Chondrocyte (in vitro differentiated cells): ENCODE measurements around the gene SLC13A2. TPM values are rescaled to one million over a fixed set of nuclear protein-coding genes. Genes with fewer than 3 reads are reported as not detected.

ENCODE experiments used
- DNase-seq: peaks from one replicate; pipeline ENCODE4 v3.0.0; 2021; ENCODE audit warnings: mixed read lengths, low spot score
- H3K27ac Mint-ChIP-seq: one replicate; pipeline ENCODE4 v1.8.0; 2021; ENCODE audit warnings: mild to moderate bottlenecking, moderate library complexity, mixed read lengths; ENCODE audit not compliant: unreplicated experiment
- H3K27me3 Mint-ChIP-seq: 2 replicates; pipeline ENCODE4 v1.8.0; 2021; ENCODE audit warnings: low read depth, mixed read lengths
- H3K36me3 Mint-ChIP-seq: 2 replicates; pipeline ENCODE4 v1.8.0; 2021; ENCODE audit warnings: low read depth, mixed read lengths
- H3K4me1 Mint-ChIP-seq: 2 replicates; pipeline ENCODE4 v1.8.0; 2021; ENCODE audit warnings: low read depth, mild to moderate bottlenecking, mixed read lengths
- H3K4me3 Mint-ChIP-seq: one replicate; pipeline ENCODE4 v1.8.0; 2021; ENCODE audit warnings: mild to moderate bottlenecking, moderate library complexity, mixed read lengths; ENCODE audit not compliant: unreplicated experiment
- H3K9me3 Mint-ChIP-seq: 2 replicates; pipeline ENCODE4 v1.8.0; 2021; ENCODE audit warnings: low read depth, mixed read lengths
- total RNA-seq: library from RNA; stranded (reverse); gene quantifications from 3 replicates; pipeline ENCODE4 v1.2.1, GENCODE V29; 2021
- TF ChIP-seq, protein P1 (sequence below): fragments of 200-600 bp; sonication (generic); IDR thresholded peaks from 2 replicates; pipeline ENCODE4 v1.5.0; 2021; ENCODE audit warnings: antibody characterized with exemption, mild to moderate bottlenecking, moderate library complexity

The SLC13A2 gene
- total RNA-seq, 1 donor from 2014 or later: not detected

DNA sequence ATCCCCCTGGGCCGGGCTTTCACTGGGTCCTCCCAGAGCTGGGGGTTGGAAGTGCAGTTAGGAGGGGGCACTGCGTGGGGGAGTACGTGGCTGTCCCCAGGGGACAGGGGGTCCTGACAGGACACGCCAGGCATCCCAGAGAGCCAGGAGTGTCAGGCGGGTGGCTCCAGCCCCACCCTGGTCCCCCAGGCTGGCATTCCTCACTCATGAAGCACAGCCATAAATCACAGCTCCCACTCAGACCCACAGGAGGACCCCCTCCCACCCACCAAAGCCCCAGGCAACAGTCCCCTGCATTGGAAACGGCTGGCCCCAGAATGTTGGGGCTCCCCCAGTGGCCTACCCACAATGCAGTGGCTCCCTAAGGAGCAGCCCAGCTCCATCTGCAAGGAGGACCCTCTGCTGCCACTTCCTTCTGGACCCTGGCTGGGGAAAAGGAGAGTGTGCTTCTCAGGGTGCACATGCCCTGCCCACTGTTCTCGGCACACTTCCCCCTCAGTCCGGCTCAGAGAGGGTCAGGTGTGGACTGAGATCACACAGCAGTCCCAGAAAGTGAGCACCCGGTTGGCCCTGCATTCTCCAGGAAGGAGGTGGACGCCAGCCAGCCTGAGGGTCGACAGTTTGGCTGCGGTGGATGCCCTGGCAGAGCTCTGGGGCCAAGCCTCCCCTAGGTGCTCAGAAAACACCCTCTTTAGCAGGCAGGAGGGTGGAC lies 25.4 kb downstream of the SLC13A2 start:
- Mint-ChIP-seq H3K27me3 (peaks cover 9% of the 10 kb centered on the region), H3K4me3 (no peak overlapping the region), H3K9me3 (no peaks in the 10 kb centered on the region), H3K4me1 (no peaks in the 10 kb centered on the region), H3K27ac (no peak overlapping the region), H3K36me3 (no peaks in the 10 kb centered on the region)
- no peak for DNase-seq
- TF ChIP-seq, protein P1, sequence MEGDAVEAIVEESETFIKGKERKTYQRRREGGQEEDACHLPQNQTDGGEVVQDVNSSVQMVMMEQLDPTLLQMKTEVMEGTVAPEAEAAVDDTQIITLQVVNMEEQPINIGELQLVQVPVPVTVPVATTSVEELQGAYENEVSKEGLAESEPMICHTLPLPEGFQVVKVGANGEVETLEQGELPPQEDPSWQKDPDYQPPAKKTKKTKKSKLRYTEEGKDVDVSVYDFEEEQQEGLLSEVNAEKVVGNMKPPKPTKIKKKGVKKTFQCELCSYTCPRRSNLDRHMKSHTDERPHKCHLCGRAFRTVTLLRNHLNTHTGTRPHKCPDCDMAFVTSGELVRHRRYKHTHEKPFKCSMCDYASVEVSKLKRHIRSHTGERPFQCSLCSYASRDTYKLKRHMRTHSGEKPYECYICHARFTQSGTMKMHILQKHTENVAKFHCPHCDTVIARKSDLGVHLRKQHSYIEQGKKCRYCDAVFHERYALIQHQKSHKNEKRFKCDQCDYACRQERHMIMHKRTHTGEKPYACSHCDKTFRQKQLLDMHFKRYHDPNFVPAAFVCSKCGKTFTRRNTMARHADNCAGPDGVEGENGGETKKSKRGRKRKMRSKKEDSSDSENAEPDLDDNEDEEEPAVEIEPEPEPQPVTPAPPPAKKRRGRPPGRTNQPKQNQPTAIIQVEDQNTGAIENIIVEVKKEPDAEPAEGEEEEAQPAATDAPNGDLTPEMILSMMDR: no peak

DNA sequence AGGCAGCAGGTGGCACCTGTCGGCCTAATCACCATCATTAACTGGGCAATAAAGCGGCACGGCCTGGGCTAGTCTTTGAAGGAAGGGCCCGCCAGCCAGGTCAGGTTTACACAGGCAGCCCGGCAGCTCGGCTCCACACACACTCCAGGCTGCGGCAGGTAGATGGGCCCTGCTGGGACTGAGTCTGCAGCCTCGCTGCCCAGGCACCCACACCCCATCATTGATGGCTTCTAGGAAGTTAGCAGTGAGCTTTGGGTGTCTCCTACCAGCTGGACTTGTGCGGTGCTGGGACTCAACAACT lies 25.9 kb downstream of the SLC13A2 start:
- TF ChIP-seq, protein P1: no peak
- Mint-ChIP-seq H3K36me3 (no peaks in the 10 kb centered on the region), H3K4me3 (no peak overlapping the region), H3K9me3 (no peaks in the 10 kb centered on the region), H3K4me1 (no peaks in the 10 kb centered on the region), H3K27me3 (peaks cover 13% of the 10 kb centered on the region), H3K27ac (no peak overlapping the region)
- no peak for DNase-seq

DNA sequence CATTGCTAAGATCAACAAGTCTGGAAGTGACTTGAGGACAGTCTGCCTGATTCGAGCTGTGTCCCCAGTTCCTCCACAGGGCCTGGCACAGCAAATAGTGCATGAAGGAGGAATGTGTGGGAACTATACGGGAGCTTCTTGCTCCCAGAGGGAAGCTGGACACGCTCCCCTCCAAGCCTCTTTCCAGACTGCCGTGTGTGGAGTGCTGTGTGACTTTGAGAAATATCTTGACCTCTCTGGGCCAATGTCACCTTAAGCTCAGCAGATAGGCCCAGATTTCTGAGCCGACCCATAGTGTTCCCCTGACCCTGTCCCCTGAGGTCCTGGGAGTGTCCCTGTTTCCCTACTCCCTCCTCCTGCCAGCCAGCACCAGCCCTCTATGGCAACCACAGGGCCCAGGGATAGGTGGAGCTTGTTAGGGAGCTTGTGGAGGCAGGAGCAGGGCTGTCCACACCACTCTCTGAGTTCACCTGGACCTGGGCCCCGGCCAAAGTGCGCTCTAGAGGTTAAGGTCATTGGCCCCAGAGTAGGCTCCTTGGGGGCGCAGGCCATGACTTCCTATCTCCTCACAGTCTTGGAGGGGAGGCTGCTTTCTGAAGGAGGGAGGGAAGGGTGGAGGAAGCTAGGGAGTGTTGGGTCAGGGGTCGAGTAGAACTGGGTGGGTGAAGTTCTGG lies 26.4 kb downstream of the SLC13A2 start:
- TF ChIP-seq, protein P1: no peak
- Mint-ChIP-seq H3K36me3 (no peaks in the 10 kb centered on the region), H3K4me3 (no peak overlapping the region), H3K9me3 (no peaks in the 10 kb centered on the region), H3K27ac (no peak overlapping the region), H3K27me3 (peaks cover 14% of the 10 kb centered on the region), H3K4me1 (no peaks in the 10 kb centered on the region)
- no peak for DNase-seq

DNA sequence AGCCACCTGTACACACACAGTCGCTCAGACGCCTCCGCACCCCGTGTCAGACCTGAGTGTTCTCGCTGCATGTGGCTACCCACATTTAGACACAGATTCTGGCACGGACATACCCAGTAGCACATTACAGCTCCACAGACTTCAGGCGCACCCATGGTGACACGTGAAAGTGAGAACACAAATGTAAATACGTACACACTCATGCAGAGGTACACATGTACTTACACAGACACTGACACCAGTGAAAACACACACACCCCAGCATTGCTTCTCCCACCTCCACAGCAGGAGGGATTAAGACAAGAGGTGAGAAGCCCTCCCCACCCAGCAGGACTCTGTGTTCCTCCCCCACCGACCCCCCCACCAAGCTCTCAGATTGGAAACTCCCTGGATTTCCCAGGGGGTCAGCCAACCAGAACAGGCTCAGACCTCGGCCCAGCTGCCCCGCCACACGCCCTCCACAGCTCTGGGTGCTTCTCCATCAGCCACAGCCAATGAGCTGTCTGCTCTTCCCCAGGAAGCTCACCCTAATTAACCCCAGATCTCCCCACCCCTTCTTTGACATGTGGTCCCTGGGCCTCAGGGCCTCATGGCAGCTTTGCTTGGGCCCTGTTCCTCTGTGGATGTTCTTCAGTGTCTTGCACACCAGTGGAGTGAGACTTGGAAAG lies 27.4 kb downstream of the SLC13A2 start:
- no peak overlapping the region for H3K27ac Mint-ChIP-seq
- no peaks in the 10 kb centered on the region for H3K4me1 Mint-ChIP-seq
- H3K9me3 Mint-ChIP-seq: no peaks in the 10 kb centered on the region
- TF ChIP-seq, protein P1: no peak
- H3K27me3 Mint-ChIP-seq: peaks cover 20% of the 10 kb centered on the region
- no peaks in the 10 kb centered on the region for H3K36me3 Mint-ChIP-seq
- no peak for DNase-seq
- H3K4me3 Mint-ChIP-seq: no peak overlapping the region

DNA sequence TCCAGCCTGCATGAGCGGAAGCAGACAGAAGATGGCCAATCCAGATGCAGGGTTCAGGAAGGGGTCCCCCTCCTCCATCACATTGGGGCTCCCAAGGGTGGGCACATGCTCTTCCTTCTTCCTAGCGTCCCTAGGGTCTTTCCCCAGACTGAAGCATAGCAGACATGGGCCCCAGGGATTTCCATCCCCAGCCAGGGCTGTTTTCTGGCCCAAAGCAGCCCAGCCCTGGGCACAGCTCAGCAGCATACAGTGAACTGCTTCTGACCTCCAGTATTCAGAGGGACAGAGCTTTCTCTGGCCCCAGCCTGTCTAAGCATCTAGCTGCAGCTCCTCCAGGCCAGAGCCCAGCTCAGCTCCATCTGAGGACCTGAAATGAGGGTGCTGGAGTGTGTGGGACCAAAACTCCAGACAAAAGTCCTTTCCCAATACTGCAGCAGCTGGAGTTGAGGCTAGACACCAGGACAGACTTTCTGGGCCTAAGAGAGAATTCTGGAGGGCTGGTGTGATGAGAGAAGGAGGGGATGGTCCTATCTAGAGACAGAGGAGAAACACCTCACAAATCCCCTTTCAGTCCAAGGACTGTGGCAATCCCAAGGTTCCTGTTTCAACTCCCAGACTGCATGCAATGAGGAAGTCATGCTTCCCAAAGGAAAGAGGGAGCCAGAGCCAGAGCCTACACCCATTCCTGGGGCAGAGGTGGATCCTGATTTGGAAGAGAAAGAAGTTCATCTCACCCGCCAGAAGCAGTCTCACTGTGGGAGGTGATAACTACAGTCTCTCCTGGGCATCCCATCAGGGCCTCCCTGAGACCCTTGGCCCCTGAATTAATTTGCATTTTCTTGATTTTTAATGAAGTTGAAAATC lies 28.2 kb downstream of the SLC13A2 start:
- no peak overlapping the region for H3K4me3 Mint-ChIP-seq
- TF ChIP-seq, protein P1: no peak
- H3K27ac Mint-ChIP-seq: no peak overlapping the region

More for the DNA sequence above, 28.2 kb downstream of the SLC13A2 start:
- peaks cover 22% of the 10 kb centered on the region for H3K27me3 Mint-ChIP-seq
- H3K36me3 Mint-ChIP-seq: no peaks in the 10 kb centered on the region
- H3K4me1 Mint-ChIP-seq: no peaks in the 10 kb centered on the region
- DNase-seq: no peak
- H3K9me3 Mint-ChIP-seq: no peaks in the 10 kb centered on the region
